GM19397 (cell line): ENCODE results near the gene FNDC3B.
"Not testable (repeated sequence)": the region's sequence is repeated elsewhere in the genome, so short reads cannot be mapped to it uniquely, and the experiment has no call there.

Experiments used
- ATAC-seq: cut with Tn5 transposase; IDR thresholded peaks from one replicate; pipeline ENCODE4 v1.9.1; 2021; ENCODE audit warnings: mild to moderate bottlenecking, moderate library complexity; ENCODE audit not compliant: unreplicated experiment

Gene FNDC3B

DNA sequence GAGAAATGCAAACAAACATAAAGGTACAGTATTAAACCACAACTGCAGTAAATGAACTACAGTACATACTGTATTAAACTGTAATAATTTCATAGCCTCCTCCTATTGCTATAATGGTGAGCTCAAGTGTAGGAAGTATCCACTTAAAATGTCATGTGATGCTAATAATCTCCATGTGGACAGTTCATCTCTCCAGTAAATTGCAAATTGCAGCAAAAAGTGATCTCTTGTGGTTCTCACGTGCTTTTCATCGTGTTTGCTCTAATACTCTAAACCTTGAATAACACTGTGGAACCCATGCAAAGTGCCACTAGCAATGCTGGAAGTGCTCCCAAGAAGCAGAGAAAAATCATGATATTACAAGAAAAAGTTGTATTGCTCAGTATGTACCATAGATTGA is 9.2 kb upstream of the FNDC3B start:
- ATAC-seq = no peak

DNA sequence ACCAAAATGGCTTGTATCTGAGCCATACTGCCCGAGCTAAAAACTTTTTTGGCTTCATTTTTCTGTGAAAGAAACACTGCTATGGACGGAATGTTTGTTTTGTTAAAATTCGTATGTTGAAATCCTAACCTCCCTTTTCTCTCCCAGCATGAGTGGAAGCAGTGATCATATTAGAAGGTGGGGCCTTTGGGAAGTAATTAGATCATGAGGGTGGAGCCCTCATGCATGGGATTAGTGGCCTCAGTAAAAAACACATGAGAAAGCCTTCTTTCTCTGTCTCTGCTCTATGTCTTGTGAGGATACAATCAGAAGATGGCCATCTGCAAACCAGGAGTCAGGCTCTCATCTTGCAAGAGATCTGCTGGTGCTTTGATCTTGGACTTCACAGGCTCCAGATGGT is 7.4 kb upstream of the FNDC3B start:
- no peak for ATAC-seq

DNA sequence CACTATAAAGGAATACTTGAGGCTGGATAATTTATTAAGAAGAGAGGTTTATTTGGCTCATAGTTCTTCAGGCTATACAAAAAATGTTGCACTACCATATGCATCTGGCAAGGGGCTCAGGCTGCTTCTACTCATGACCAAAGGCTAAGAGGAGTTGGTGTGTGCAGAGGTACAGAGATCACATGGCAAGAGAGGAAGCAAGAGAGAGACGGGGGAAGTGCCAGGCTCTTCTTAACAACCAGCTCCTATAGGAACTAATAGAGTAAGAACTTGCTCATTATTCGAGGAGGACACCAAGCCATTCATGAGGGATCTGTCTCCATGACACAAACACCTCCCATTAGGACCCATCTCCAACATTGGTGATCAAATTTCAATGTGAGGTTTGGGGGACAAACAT is 6.0 kb upstream of the FNDC3B start:
- ATAC-seq = no peak

DNA sequence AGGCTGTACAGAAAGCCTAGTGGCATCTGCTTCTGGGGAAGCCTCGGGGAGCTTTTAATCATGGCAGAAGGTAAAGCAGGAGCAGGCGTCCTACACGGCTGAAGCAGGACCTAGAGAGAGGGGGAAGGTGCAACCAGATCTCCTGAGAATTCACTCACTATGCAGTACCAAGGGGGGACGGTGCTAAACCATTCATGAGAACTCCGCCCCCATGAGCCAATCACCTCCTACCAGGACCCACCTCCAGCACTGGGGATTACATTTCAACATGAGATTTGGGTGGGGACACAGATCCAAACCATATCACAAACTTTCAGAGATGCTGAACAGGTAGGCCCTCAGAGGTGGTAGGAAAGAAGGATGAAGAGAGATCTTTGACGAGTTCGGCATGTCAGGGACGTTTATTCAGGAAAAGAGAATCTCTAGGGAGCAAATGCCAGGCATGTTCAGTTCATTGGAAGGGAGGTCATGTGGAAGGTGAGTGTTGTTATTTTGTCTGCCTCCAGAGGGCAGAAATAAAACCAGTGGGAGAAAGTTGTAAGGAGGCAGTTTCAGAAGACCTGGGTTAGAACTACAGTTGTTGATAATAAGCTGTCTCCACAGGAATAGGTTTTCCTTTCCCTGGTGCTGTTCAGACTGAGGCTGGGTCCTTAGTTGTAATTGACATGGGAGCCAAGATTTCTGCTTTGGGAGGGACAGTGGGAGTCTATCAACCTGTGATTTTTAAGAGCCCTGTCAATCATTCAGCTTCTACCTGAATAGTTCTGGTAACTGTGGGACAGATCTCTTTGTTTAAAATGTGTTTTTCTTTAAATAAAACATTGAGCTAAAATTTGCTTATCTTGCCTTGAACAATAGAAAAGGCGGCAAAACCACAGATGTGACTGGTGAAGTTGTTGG is 4.3 kb upstream of the FNDC3B start:
- ATAC-seq = no peak

DNA sequence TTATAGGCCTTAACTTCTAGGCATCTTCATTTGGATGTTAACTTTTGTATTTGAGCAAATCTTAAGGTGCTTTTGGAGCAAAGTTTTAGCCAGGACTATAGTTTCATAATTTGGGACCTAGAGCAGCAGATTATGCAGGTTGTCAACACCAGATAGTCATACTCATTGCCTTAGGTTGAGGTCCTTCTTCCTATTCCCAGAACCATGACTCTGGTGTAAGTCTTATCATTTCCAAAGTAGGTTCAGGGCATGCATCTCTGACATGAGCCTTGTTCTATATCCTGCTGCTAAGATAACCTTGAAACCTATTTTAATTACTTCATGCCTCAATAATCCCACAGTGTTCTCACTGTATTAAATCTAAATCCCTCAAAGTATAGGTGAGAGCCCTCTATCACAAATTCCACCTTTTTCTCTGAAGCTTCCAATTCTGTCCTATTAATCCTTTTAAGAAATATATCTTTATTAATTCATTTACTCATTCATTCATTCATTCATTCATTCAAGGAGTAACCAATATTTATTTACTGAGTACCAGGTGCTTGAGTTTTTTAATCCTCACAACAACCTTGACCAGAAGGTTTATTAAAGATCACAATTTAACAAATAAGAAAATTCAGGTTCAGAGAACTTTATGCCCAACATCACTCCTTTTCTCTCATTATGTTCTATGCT is 2.7 kb upstream of the FNDC3B start:
- no peak for ATAC-seq

DNA sequence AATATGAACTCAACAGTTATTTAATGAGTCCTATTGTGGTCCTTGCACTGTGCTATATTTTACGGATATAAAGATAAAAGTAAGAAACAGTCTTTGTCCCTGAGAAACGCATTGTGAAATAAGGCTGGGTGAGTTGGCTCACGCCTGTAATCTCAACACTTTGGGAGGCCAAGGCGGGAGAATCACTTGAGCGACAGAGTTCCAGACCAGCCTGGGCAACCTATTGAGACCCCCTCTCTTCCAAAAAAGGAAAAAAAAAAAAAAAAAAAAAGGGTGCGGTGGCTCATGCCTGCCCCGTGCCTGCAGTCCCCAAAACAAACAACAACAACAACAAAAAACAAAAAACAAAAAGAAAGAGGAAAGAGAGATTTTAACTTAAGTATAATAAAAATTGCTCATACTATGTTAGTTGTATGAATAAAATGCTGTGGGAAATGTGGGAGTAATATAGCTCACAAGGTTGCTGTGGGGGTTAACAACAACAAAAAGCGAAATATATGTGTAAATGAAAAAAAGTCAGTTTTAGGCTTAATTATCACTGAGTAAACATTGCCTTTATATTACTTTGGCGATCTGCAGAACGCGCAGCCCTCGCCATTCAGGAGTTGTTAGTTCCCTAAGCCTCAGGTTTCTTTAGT is 461 bp upstream of the FNDC3B start:
- no peak for ATAC-seq

DNA sequence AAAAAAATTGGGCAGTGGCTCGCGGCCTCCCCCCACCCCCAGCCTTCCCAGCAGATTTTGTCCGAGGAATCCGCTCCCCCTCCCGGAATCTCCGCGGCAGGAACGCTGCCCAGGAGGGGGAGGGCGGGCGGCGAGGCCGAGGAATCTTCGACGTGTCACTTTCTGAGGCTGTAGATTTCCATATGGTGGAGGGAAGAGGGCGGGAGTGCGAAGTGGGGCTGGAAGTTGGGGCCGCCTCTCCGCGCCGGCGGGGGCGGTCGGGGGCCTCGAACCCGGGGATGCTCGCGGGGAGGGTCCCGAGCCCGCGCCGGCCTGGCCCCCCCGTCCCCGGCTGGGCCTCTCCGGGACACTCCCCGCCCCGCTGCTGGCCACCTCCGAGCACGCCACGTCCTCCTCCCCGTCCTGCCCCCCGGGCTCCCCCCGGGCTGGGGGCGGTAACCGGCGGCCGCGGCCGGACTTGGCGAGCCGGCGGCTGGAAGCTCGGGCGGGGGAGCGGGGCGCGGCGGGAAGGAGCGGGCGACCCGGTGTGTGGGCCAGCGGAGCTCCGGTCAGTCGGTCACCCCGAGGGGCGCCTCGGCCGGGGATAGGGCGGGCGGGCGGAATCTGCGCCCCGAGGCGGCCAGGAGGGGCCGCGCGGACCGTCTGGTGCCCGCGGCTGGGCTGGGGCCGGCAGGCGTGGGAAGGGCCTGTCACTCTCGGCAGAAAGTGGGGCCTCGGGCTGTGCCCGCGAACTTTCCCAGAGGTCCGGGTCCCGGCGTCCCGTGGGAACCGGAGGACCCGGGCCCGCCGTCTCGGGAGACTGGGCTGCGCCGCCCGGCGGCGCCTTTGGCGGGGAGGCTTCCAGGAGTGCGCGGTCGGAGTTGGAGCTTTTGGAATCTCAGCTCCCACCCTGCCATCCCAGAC is 951 bp downstream of the FNDC3B start:
- ATAC-seq = peak; percentile 36

DNA sequence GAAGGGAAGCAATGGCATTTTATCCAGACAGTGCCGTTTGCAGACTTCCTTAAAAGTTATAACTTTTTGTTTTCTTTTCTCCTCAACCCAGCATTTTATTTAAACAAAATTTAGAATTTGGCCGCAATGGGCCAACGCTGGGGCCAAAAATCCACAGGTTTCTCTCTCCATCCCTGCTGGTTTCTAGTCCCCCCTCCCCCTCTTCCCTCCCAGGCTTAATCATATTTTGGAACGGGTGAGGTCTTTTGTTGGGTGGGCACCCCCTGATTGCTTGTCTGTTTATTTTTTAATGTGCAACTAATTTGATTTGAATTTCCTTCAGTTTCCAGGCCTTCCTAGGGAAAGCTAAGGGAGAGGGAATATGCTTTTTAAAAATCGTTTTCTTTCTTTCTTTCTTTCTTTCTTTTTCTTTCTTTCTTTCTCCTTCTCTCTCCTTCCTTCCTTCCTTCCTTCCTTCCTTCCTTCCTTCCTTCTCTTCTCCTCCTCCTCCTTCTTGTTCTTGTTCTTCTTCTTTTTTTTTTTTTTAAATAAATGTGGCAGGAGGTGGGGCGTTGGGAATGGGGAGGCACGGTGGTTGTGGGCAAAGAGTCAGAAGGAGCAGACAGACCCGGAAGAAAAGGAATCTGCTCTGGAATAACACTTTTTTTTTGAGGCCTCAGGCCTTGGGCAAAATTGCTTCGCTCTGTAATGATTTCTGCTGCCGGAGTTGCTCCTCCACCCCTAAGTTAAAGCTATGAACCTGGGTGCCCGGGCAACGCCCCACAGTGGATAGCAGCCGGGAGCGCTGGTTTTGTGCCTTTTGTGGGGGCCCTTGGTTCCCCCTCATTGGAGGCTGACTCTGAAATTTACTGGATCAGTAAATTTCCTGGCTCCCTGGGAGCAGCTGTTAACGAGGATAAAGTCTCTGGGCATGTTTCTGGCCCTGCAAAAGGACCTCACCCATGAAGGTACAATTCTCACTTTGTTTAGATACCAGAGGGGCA is 1.9 kb downstream of the FNDC3B start:
- no peak for ATAC-seq

DNA sequence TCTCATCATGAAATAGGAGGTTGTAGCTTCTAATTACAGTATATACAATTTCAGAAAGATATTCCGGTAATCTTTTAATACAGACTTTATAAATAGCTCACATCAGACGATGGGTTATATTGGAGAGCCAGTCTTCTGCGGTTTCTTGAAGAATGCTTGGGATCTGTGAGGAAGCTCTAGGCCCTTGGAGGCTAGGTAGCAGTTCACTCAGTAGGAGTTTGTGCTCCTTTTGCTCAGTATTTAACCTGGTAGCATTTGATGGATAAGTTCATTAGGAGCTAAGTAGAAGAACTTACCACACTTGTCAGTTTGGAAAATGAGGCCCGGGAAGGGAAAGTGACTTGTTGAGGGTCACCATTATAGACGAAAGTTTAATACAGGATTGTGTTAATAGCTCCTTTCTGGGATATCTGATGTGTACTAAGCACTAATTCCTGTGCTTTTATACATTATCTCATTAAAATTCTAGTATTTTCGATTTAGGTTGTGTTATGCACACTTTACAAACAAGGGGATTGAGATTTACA is 2.8 kb downstream of the FNDC3B start:
- ATAC-seq = no peak

DNA sequence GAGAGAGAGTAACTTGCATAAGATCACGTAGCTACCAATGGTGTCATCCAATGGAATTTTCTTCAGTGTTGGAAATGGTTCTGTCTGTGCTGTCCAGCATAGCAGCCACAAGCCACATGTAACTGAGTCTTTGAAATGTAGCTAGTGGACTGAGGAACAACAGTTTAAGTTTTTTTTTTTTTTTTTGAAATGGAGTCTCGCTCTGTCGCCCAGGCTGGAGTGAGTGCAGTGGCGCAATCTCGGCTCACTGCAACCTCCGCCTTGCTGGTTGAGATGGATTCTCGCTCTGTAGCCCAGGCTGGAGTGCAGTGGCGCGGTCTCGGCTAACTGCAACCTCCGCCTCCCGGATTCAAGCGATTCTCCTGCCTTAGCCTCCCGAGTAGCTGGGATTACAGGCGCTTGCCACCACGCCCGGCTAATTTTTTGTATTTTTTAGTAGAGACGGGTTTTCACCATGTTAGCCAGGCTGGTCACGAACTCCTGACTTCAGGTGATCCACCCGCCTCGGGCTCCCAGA is 3.3 kb downstream of the FNDC3B start:
- not testable (repeated sequence) for ATAC-seq

DNA sequence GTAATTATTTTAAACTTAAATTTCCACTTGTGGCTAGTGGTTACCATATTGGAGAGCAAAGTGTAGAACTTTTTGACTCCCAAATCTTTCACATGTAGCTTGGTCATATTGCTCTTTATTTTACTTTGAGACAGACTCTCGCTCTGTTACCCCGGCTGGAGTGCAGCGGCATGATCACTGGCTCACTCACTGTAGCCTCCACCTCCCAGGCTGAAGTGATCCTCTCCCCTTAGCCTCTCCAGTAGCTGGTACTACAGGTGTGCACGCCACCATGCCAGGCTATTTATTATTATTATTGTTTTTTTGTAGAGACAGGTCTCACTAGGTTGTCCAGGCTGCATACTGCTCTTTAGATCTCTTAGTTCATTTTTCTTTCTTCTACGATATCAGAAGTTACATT is 3.9 kb downstream of the FNDC3B start:
- no peak for ATAC-seq

DNA sequence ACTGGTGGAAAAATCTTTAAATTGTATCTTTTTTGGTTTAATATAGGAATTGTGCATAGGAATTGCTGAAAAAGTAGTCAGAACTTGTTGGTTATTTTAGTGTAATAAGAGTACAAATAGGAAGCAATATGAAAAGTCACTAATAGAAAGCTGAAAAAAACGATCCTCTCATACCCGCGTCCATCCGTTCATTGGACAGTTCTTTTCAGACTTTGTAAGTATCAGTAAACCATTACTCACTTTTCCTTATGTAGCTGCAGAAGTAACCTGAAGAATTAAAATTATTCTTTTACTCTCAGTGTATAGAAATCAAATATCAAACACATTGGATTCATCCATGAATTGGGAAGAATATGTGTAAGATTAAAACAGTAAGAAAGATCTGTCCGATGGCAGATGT is 4.4 kb downstream of the FNDC3B start:
- no peak for ATAC-seq

DNA sequence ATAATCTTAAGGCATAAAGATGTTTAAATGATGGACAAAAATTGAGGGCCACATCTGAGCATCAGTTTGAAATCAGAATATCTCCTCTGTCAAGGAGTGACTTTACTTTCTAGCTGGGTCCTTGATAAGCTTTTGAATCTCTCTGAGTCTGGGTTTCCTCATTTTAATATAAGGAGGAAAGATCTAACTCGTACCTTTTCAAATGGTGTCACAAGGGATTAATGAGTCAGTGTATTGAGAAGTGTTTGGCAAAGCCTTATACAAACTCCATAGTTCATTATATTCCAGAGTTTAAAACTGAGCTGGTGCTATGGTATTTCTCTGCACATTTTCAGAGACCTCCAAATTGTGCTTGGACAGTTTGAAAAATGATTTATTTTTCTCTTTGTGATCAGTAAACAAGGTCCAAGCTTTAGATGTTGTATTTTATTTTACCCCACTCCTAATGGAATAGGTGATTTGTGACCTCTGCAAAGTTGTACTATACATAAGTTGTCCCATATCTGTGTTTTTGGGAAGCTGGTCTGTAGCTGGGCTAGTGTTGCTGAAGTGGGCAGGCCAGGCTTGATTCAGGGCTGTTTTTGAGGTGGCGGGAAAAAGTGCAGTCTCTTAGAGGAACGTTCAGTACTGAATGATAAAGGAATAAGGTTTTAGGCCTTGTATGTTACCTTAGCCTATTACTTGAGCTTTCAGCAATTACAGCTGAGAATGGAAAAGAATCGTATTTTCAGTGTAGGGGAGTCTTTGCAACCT is 5.6 kb downstream of the FNDC3B start:
- ATAC-seq = no peak

DNA sequence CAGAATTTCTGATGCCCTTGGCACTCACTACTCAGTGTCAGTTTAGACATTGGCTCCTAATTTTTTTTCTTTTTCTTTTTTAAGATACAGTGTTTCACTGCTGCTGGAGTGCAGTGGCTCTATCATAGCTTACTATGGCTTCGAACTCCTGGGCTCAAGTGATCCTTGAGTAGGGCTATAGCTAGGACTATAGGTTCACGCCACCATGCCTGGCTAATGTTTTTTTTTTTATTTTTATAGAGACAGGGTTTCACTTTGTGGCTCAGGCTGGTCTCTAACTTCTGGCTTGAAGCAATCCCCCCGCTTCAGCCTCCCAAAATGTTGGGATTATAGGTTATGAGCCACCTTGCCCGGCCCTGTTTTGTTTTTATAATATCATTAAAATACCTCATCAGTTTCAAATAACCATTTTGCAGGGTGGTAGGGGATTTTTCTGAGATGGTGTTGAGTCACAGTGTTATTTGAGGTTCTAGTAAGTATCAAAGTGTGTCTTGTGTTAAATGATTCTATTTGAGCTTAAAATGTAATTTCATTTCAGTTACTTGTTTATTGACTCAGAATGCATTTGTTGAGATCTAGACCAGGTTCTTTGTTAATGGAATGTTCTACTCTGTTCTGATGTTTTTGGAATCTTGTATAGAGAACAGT is 7.0 kb downstream of the FNDC3B start:
- ATAC-seq = no peak

DNA sequence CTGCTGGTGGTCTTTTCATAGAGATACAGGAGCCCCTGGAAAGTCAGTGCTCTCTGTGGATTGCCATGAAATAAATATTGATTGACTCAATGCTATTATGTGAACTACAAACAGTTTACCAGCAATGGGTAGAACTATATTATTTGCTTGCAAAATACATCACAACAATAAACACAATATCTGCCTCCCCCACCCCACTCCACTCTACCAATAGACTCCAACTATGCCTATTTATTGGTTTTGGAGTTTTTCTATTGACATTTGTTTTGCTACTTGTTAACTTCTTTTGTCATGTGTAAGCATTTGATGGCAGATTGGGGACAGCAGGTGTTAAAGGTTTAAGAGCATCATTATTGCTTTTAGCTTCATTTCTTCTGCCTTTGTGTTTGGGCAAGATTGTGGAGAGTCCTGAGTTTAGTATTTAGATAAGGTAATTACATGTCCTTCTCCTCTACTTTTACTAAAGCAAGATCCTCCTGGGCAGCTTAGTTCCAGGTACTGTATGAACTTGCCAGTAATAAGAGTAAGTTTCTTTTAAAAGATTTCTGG is 8.3 kb downstream of the FNDC3B start:
- no peak for ATAC-seq

DNA sequence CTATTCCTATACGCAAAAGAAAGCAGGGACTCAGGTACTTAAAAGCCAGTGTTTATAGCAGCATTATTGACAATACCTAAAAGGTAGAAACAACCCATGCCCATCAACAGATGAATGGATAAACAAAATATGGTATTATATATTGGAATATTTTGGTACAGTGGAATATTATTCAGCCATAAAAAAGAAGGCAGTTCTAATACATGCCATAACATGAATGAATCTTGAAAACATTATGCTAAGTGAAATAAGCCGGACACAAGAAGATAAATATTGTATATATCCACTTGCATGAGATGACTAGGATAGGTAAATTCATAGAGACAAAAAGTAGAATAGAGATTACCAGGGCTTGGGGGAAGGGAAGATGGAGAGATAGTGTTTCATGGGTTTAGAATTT is 9.2 kb downstream of the FNDC3B start:
- ATAC-seq = no peak

DNA sequence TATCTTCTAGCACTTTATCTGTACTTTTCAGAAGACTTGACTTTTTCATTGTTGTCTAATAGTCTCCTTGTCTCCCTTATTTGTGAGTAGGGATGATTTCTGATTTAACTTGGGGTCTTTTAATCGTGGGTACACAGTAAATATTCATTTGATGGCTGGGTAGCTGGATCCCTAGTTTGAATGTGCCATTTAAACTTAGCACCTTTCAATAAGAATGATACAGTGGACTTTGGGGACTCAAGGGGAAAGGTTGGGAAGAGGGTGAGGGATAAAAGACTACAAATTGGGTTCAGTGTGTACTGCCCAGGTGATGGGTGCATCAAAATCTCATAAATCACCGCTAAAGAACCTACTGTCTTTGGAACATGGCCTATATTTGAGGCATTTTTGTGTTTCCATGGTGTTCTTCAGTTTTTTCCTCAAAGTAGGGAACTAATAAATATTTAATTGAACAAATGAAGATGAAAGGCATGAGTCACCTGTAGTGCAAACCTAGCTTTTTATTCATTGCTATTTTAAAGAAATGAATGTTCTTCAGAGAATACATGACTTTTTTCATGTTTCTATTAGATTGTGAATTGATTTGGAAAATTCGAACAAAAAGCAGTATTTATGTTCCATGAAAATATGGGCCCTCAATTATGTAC is 12.1 kb downstream of the FNDC3B start:
- ATAC-seq = no peak
